ENCODE results near the gene LPCAT1. TPM values are rescaled to one million over a fixed set of nuclear protein-coding genes. Genes with fewer than 3 reads are reported as not detected.
"Not testable (repeated sequence)": the region's sequence is repeated elsewhere in the genome, so short reads cannot be mapped to it uniquely, and the experiment has no call there.

The LPCAT1 gene
- polyA plus RNA-seq, 1 donor from 2014 or later = 76.4 TPM

- not testable (repeated sequence) for H3K27ac Mint-ChIP-seq, H3K27me3 Mint-ChIP-seq
These were observed 36.7 kb upstream of the LPCAT1 start for GRCh38 chr5:1560499-1560898.

GRCh38 chr5:1558944-1559343, 35.2 kb upstream of the LPCAT1 start:
- Mint-ChIP-seq H3K4me1 (no peaks in the 10 kb centered on the region), H3K9me3 (peaks cover 2 to 5% (median 4%) of the 10 kb centered on the region in 3 donors), H3K4me3 (no peak overlapping the region), H3K27me3 (no peaks in the 10 kb centered on the region), H3K27ac (no peak overlapping the region), H3K36me3 (no peaks in the 10 kb centered on the region)

More at GRCh38 chr5:1560499-1560898, 36.7 kb upstream of the LPCAT1 start:
- not testable (repeated sequence) for H3K4me1 Mint-ChIP-seq, H3K9me3 Mint-ChIP-seq, H3K4me3 Mint-ChIP-seq, H3K36me3 Mint-ChIP-seq

DNA sequence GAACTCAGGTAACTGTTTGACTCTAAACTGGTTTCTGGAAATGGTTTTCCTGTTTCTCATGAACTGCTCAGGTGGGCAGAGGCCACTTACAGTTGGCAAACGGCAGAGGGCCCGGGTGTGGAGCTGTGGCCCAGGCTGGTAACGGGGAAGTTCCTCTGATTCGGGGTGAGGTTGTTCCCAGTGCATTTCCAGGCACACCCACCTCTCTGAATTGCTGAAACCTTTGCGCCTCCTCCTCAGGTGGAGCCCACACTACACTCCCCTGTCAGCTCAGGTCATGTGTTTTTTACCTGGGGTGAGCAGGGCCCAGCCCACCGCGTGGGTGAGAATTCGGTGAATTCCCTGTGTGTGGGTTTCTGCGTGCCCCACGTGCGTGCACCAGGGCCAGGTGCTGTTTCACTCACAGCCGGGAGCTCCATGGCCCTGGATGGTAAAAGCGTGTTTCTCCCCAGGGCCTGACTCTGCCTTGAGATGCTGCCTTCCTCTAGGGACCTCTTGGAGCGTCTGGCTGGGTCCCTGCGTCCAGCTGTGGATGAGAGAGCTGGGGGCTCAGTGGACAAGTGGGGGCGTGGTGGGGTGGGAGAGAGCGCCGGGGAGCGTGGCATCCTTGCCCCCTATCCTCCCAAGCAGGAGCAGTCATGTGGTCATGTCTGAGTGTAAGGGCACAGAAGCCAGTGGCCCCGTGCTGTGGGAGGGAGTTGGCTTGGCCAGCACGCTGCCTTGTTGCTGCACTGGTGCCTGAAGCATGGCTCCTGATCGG, 33.5 kb upstream of the LPCAT1 start:
- Mint-ChIP-seq H3K4me3 (no peak overlapping the region), H3K4me1 (no peaks in the 10 kb centered on the region), H3K27me3 (no peaks in the 10 kb centered on the region), H3K9me3 (peaks cover 0 to 5% (median 2%) of the 10 kb centered on the region in 3 donors), H3K27ac (no peak overlapping the region), H3K36me3 (no peaks in the 10 kb centered on the region)

DNA sequence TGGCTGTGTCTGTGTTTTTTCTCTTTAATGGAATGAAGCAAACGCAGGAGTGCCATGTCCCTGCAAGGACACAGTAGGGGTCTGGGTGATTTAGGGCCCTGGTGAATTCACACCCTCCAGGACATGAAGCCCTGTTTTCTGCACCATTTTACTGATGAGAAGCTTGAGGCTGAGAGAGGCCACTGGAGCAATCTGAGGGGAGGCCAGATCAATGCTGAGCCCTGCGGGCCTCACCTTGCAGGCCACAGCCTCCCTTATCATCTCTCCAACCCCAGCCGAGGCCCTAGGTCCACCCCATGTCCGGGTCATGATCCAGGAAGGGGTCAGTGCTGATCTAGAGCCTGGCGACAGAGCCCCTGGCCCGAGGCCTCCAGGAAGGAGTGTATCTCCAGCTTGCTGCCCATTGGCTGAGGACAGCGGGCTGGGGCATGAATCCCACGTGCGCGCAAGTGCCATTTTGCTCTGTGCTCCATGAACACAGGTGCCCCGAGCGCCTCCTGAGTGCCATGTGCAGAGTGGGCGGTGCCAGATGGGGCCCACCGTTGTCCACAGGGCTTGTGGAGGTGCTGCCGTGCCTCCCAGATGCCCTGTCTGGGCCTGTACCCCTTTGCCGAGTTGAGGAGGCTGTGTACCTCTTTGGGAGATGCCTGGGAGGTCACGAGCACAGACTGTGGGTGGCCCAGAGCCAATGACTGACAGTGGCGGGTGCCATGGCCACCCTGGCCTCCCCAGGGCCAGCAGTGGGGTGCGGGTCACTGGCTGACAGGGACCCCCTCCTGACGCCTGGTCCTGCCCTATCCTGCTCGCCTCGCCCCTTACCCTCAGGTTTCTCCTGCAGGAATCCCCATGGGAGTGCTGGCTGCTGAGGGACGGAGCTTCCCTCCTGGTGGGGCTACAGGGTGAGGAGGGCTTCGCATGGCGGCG, 32.3 kb upstream of the LPCAT1 start:
- Mint-ChIP-seq H3K36me3 (no peaks in the 10 kb centered on the region), H3K4me1 (no peaks in the 10 kb centered on the region), H3K9me3 (peaks cover 0 to 5% (median 0%) of the 10 kb centered on the region in 3 donors), H3K4me3 (no peak overlapping the region), H3K27me3 (no peaks in the 10 kb centered on the region), H3K27ac (no peak overlapping the region)

DNA sequence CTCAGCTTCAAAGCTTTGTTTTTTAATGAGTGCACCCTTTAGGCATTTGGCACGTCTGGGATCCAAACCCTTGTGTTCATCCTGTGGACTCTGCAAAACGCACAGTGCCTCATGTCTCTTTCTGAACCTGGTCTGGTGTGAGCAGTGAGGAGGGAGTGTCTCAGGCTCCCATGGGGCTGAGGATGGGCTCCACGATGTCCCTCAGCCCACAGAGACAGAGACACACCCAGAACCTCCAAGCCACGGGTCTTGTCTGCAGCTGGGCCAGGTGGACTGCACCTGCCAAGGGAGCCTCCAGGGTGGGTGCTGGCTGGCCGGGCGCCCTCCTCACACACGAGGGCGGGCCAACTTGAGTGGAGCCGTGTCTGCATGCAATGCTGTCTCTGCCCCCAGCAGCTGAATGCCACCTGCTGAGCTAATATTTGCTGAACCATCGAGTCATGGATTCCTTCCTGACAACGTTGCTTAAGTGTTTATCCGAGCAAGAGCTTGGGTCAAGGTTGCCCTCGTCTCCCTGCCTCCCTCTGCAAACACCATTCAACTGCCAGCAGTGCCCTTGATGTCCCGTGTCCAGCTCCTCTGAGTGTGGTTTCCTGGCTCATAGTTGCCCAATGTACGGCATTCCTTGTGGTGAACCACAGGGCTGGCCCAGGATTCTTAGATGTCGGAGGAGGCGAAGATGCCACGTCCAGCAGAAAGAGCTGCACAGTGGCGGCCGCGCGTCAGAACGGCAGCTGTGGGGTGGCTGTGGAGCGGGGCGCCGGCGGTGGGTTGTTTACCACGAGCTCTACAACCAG, 31.4 kb upstream of the LPCAT1 start:
- Mint-ChIP-seq H3K4me1 (no peaks in the 10 kb centered on the region), H3K36me3 (no peaks in the 10 kb centered on the region), H3K27me3 (no peaks in the 10 kb centered on the region), H3K9me3 (peaks cover 0 to 4% (median 0%) of the 10 kb centered on the region in 3 donors), H3K4me3 (no peak overlapping the region), H3K27ac (no peak overlapping the region)

- no peak overlapping the region for H3K27ac Mint-ChIP-seq
These were observed 30.7 kb upstream of the LPCAT1 start for GRCh38 chr5:1554410-1554967.

DNA sequence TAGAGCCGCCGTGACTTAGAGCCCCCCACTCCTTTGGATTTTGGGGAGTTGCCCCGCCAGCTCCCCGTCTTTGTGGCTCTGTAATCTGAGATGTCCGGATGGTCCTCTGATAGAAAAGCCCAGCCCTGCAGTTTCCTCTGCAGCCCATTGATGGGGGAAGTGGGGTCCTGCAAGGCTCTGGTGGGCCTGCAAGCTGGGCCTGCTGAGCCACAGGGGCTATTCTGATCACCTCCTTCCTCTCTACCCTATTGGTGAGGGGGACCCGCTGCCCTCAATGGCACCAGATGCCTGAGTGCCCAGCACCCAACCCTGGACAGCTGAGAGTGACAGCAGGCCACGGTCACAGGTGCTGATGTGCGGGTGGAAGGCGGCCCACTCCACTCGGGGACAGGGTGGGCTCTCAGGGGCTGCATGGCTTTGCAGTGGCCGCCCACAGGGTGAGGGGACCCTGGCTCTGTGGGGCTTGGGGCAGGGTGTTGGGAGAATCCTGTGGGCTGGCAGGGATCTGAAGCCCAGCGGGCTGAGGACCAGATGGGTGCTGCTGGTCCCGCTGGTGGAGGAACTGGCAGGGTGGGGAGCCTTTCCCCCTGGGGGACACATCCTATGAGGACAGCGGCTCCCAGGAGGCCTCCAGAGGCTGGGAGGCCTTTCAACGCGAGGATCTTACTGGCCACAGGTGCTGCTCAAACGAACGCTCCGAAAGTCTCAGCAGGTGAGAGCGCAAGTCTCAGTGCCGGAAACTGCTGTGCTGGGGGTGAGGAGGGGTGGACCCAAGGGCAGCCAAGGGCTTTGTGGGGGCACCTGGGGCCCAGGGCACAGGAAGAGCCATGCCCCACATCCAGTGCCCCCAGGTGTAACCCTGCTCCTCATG, 30.0 kb upstream of the LPCAT1 start:
- Mint-ChIP-seq H3K27ac (no peak overlapping the region), H3K27me3 (no peaks in the 10 kb centered on the region), H3K4me3 (no peak overlapping the region), H3K4me1 (no peaks in the 10 kb centered on the region), H3K36me3 (no peaks in the 10 kb centered on the region), H3K9me3 (no peaks in the 10 kb centered on the region)

More at GRCh38 chr5:1554410-1554967, 30.7 kb upstream of the LPCAT1 start:
- H3K27me3 Mint-ChIP-seq = no peaks in the 10 kb centered on the region
- no peaks in the 10 kb centered on the region for H3K4me1 Mint-ChIP-seq
- no peaks in the 10 kb centered on the region for H3K9me3 Mint-ChIP-seq
- no peaks in the 10 kb centered on the region for H3K36me3 Mint-ChIP-seq
- H3K4me3 Mint-ChIP-seq = no peak overlapping the region

GRCh38 chr5:1552521-1553255, 28.9 kb upstream of the LPCAT1 start:
- no peak overlapping the region for H3K27ac Mint-ChIP-seq

DNA sequence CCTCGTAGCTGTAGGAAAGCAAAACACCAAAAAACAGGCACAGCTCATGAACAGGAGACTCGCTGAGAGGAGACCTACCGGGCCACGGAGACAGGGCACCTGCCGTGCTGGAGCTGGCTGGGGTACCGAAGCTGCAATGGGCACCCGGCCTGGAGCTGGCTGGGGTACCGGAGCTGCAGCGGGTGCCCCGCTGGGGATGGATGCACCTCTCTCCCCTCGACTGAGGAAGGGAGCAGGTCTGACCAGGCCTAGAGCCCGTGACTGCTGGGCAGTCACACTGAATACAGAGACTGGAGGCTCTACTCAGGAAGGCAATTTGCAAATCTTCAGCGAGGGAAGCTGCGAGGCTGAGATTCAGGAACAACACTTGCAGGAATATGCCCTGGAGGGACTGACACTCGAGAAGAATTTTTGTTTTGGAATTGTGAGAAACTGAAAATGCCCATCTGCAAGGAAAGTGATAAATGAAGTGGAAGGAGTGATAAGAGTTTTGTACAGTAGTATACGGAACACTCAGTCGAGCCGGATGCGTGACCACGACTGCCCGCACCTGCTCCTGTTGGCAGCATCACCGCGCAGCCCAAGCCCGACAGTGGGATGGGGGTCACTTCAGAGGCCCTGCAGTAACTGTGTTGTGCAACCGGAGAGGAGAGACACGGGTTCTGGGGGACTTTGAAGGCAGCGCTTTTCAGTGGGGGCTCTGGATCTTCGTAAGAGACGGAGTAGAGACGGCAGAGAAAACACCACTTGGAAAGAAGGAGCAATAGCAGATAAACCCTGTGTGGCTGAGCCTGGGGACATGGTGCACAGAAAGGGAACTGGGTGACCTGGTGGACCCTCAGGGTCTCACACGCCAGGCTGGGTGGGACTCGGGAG, 27.9 kb upstream of the LPCAT1 start:
- peaks cover 0 to 2% (median 0%) of the 10 kb centered on the region in 3 donors for H3K4me1 Mint-ChIP-seq
- H3K9me3 Mint-ChIP-seq = no peaks in the 10 kb centered on the region
- no peaks in the 10 kb centered on the region for H3K36me3 Mint-ChIP-seq
- H3K4me3 Mint-ChIP-seq = no peak overlapping the region
- H3K27ac Mint-ChIP-seq = no peak overlapping the region
- no peaks in the 10 kb centered on the region for H3K27me3 Mint-ChIP-seq

More at GRCh38 chr5:1552521-1553255, 28.9 kb upstream of the LPCAT1 start:
- no peaks in the 10 kb centered on the region for H3K9me3 Mint-ChIP-seq
- H3K36me3 Mint-ChIP-seq = no peaks in the 10 kb centered on the region
- no peak overlapping the region for H3K4me3 Mint-ChIP-seq
- H3K4me1 Mint-ChIP-seq = peaks cover 0 to 2% (median 0%) of the 10 kb centered on the region in 3 donors
- H3K27me3 Mint-ChIP-seq = no peaks in the 10 kb centered on the region

- no peaks in the 10 kb centered on the region for H3K27me3 Mint-ChIP-seq
- H3K4me1 Mint-ChIP-seq = peaks cover 4 to 7% (median 6%) of the 10 kb centered on the region in 3 donors
- no peak overlapping the region for H3K27ac Mint-ChIP-seq
These were observed 26.7 kb upstream of the LPCAT1 start for GRCh38 chr5:1550287-1551076.

DNA sequence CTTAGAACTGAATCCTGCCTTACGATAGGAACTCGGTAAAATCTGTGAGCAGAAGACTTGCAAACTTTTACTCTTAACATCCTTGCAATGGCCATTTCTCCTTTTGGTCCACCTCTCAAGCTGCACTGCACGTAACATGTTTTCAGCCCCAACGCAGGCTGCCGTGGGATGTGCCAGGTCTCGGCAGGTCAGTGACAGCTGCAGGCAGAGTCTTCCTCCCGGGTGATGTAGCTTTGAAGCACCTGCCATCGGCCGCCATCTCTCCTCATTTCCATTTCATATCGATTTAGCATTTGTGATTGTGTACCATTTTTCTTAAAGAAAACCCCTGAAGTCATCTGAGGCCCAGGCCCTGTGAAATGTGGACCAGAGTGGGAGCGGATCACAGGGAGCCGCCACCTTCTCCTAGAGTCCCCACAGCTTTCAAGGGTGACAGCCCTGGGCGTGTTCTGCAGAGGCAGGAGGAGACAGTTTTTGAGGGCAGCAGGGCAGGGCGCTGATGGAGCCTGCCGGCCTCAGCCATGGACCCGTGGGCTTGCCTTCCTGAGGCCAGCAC, 25.8 kb upstream of the LPCAT1 start:
- no peaks in the 10 kb centered on the region for H3K36me3 Mint-ChIP-seq
- H3K4me1 Mint-ChIP-seq = peaks cover 4 to 11% (median 8%) of the 10 kb centered on the region in 3 donors
- H3K4me3 Mint-ChIP-seq = no peak overlapping the region
- peaks cover 0 to 4% (median 3%) of the 10 kb centered on the region in 3 donors for H3K9me3 Mint-ChIP-seq
- H3K27ac Mint-ChIP-seq = peak overlapping the region in 1 of 3 donors; percentile 25
- no peaks in the 10 kb centered on the region for H3K27me3 Mint-ChIP-seq

More at GRCh38 chr5:1550287-1551076, 26.7 kb upstream of the LPCAT1 start:
- H3K4me3 Mint-ChIP-seq = no peak overlapping the region
- H3K9me3 Mint-ChIP-seq = peaks cover 0 to 3% (median 0%) of the 10 kb centered on the region in 3 donors
- H3K36me3 Mint-ChIP-seq = no peaks in the 10 kb centered on the region

Data from IgD-negative memory B cell (primary cell).